Neutrophil (primary cell): ENCODE data around the gene TBL1XR1.

Source experiments
- H3K27ac ChIP-seq: fragments of 200-600 bp; sonication (generic); 2 replicates; pipeline ENCODE4 v1.5.1; 2016; ENCODE audit warnings: mild to moderate bottlenecking, moderate library complexity
- H3K27me3 ChIP-seq: fragments of 200-600 bp; sonication (generic); 2 replicates; pipeline ENCODE4 v1.6.0; 2016; ENCODE audit warnings: mild to moderate bottlenecking
- H3K36me3 ChIP-seq: fragments of 200-600 bp; sonication (generic); 2 replicates; pipeline ENCODE4 v1.5.1; 2017
- H3K4me1 ChIP-seq, 2 experiments: fragments of 200-600 bp in 1 of 2; sonication (generic) in 1 of 2; 1 replicate in 1 of 2; 2 replicates in 1 of 2; pipeline versions ENCODE4 v1.5.1 to v1.6.1; 2013 to 2016; ENCODE audit warnings: low read depth in 1 of 2, low read length in 1 of 2, mild to moderate bottlenecking in 1 of 2, moderate library complexity in 1 of 2; ENCODE audit not compliant: control insufficient read depth in 1 of 2, insufficient read depth in 1 of 2
- H3K4me3 ChIP-seq, 2 experiments: fragments of 200-600 bp in 1 of 2; sonication (generic) in 1 of 2; 1 replicate in 1 of 2; 2 replicates in 1 of 2; pipeline ENCODE4 v1.5.1; 2013 to 2016; ENCODE audit warnings: low read depth in 1 of 2, low read length in 1 of 2, mild to moderate bottlenecking in 1 of 2, moderate library complexity in 1 of 2
- H3K9me3 ChIP-seq: fragments of 200-600 bp; sonication (generic); 2 replicates; pipeline ENCODE4 v1.5.1; 2016
- CTCF ChIP-seq: fragments of 200-600 bp; sonication (generic); IDR thresholded peaks from 2 replicates; pipeline ENCODE4 v1.5.1; 2016; ENCODE audit warnings: antibody characterized with exemption

The TBL1XR1 gene

GRCh38 chr3:176994891-176995781 lies 202.1 kb downstream of the TBL1XR1 start:
- Histone ChIP-seq H3K27me3 (no peaks in the 10 kb centered on the region), H3K36me3 (no peaks in the 10 kb centered on the region), H3K4me3 (no peak overlapping the region), H3K9me3 (no peaks in the 10 kb centered on the region), H3K27ac (no peak overlapping the region), H3K4me1 (no peaks in the 10 kb centered on the region)
- TF ChIP-seq CTCF: no peak

- H3K27me3 ChIP-seq: no peaks in the 10 kb centered on the region
- H3K36me3 ChIP-seq: no peaks in the 10 kb centered on the region
- no peak overlapping the region for H3K4me3 ChIP-seq
- H3K27ac ChIP-seq: no peak overlapping the region
- no peak for TF ChIP-seq CTCF
- no peaks in the 10 kb centered on the region for H3K4me1 ChIP-seq
- no peaks in the 10 kb centered on the region for H3K9me3 ChIP-seq
Measured at GRCh38 chr3:176994393-176994792, 202.9 kb downstream of the TBL1XR1 start.

GRCh38 chr3:176992978-176993377 lies 204.3 kb downstream of the TBL1XR1 start:
- no peaks in the 10 kb centered on the region for H3K36me3 ChIP-seq
- H3K27me3 ChIP-seq: no peaks in the 10 kb centered on the region
- TF ChIP-seq CTCF: no peak
- no peaks in the 10 kb centered on the region for H3K9me3 ChIP-seq
- H3K27ac ChIP-seq: no peak overlapping the region
- no peak overlapping the region for H3K4me3 ChIP-seq
- no peaks in the 10 kb centered on the region for H3K4me1 ChIP-seq

GRCh38 chr3:176992565-176992964 lies 204.7 kb downstream of the TBL1XR1 start:
- no peaks in the 10 kb centered on the region for H3K27me3 ChIP-seq
- H3K4me1 ChIP-seq: no peaks in the 10 kb centered on the region
- no peak for TF ChIP-seq CTCF
- no peak overlapping the region for H3K27ac ChIP-seq
- H3K4me3 ChIP-seq: no peak overlapping the region
- H3K36me3 ChIP-seq: no peaks in the 10 kb centered on the region
- H3K9me3 ChIP-seq: no peaks in the 10 kb centered on the region

GRCh38 chr3:176988795-176989194 lies 208.5 kb downstream of the TBL1XR1 start:
- Histone ChIP-seq H3K4me3 (no peak overlapping the region), H3K27me3 (no peaks in the 10 kb centered on the region), H3K9me3 (no peaks in the 10 kb centered on the region), H3K36me3 (no peaks in the 10 kb centered on the region), H3K4me1 (no peaks in the 10 kb centered on the region), H3K27ac (no peak overlapping the region)
- TF ChIP-seq CTCF: no peak
